HG03439 (cell line): ENCODE data around the gene DEFB132.
"Not testable (repeated sequence)": the region's sequence is repeated elsewhere in the genome, so short reads cannot be mapped to it uniquely, and the experiment has no call there.

Experiments
- ATAC-seq: cut with Tn5 transposase; IDR thresholded peaks from one replicate; pipeline ENCODE4 v1.9.1; 2021; ENCODE audit warnings: mild to moderate bottlenecking, moderate library complexity; ENCODE audit not compliant: unreplicated experiment

DEFB132 gene, protein sequence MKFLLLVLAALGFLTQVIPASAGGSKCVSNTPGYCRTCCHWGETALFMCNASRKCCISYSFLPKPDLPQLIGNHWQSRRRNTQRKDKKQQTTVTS

DNA sequence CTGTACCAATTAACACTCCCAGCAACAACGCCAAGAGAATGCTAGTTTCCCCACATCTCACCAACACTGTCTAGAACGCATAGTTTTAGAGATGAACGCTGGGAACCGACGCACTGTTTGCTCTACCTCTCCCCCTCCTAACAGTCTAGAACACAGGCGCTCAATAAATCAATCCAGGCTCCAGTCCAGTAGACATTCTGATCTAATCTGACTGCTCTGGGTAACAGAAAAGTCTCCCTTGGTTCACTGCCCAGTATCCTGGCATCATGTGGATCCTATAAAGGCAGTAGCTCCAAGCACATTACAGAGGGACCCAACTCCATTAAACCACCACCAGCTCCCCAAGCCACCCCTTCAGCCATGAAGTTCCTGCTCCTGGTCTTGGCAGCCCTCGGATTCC, at the start of gene DEFB132:
DEFB132 (plus strand) TSS at position 306 of the 400 bp plus-strand sequence; CDS start at position 361, 55 bp downstream.
- no peak for ATAC-seq

DNA sequence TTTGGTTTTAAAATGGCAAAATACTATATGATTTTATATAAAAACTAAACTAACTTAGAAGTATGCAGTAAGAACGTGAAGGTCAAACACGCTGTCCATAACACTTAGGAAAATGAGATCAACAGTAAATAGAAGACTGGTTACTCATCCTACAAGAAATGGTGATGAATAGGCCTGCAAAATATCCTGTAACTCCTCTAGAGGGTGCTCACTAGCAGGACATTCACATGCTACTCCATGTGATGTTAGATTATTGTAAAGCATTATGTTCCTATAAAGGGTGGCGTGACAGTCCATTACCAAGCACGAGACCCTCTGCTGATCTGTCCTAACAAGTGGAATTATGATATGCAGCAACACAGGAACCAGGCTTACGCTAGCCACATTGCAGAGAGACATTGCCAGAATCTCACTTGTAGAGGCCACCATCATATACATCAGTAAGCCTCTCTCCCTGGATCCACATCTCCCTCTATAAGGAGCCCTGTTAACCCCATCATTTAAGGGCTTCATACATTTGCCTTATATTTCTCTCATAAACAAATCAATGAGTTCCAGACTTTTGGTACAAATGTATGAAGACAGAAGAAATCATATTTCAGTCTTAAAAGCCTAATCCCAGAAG, 48.5 kb upstream of the DEFB132 start:
- ATAC-seq, result no peak

- no peak for ATAC-seq
Measured at GRCh38 chr20:210809-211502, 46.6 kb upstream of the DEFB132 start.

- ATAC-seq, result no peak
Measured at GRCh38 chr20:214383-214782, 43.1 kb upstream of the DEFB132 start.

- ATAC-seq, result no peak
Measured at GRCh38 chr20:215796-216195, 41.7 kb upstream of the DEFB132 start.

- no peak for ATAC-seq
Measured at GRCh38 chr20:217266-217665, 40.3 kb upstream of the DEFB132 start.

- ATAC-seq, result no peak
Measured at GRCh38 chr20:219290-220115, 38.0 kb upstream of the DEFB132 start.

- no peak for ATAC-seq
Measured at GRCh38 chr20:221258-221830, 36.2 kb upstream of the DEFB132 start.

DNA sequence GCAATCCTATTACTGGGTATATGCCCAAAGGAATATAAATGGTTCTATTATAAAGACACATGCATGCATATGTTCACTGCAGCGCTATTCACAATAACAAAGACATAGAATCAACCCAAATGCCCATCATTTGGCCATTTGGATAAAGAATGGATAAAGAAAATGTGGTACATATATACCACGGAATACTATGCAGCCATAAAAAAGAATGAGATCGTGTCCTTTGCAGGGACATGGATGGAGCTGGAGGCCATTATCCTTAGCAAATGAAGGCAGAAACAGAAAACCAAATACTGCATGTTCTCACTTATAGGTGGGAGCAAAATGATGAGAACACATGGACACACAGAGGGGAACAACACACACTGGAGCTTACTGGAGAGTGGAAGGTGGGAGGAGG, 31.6 kb upstream of the DEFB132 start:
- not testable (repeated sequence) for ATAC-seq

GRCh38 chr20:226958-227357, 30.6 kb upstream of the DEFB132 start, which contains the start of gene DEFB129:
DEFB129 (plus strand) TSS chr20:227258; CDS start chr20:227289, 31 bp downstream.
- ATAC-seq, result no peak

- no peak for ATAC-seq
Measured at GRCh38 chr20:227439-228105, 30.0 kb upstream of the DEFB132 start.

DNA sequence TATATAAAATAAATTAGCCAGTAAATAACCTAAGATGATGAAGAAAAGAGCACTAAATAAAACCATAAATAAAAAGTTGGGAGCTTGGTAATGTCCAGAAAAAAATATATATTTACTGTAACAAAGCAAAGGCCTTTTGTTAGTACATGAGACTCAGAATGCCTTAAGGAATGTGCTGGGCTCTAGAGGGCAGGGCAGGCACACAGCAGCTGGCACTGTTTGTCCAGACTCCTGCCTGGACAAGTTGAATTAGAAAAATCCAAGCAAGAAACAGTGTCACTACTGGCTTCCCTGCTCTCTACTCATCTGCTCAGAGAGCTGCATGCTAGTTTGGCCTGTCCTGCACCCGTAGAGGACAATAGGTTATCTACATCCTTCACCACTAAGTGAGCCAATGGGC, 21.6 kb upstream of the DEFB132 start:
- no peak for ATAC-seq

DNA sequence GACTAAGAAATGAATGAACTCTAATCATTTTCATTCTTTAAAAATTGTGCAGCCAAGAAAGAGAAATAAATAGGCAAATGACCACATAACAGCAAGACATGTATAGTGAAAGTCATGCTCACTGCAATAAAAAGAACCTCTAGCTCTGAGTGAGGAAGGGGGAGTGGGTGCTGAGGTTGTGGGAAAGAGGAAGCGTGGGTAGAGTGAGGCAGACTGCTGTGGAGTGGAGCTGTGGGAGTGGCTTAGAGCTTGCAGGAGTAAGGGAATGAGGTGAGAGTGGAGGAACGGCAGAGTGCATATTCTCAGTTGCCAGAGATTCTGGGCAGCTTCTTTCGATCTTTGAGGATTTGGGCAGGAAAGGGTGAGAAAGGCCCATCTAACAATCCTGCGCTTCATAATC, 20.0 kb upstream of the DEFB132 start:
- no peak for ATAC-seq

DNA sequence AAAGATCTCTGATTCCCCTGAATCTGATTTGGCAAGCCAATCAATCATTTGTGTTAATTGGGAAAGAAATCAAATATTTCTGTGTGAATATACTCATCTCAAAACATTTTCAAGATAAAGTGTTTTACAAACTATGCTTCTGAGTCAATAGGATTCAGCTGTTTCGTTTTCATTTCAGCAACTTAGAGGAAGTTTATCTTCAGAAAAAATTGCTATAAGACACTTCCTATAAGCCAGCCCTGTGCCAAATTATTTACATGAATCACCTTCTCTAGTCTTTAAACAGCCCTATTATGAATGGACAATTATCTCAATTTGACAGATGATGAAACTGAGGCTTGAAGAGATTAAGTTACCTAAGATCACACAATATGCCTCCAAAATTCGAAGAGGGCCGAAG, 19.6 kb upstream of the DEFB132 start:
- no peak for ATAC-seq

- no peak for ATAC-seq
Measured at GRCh38 chr20:242905-243304, 14.6 kb upstream of the DEFB132 start.

- no peak for ATAC-seq
Measured at GRCh38 chr20:251354-251753, 6.2 kb upstream of the DEFB132 start.

- ATAC-seq, result no peak
Measured at GRCh38 chr20:252801-253200, 4.7 kb upstream of the DEFB132 start.

GRCh38 chr20:253447-253846, 4.1 kb upstream of the DEFB132 start:
- ATAC-seq, result not testable (repeated sequence)

GRCh38 chr20:258269-258858, 840 bp downstream of the DEFB132 start:
- no peak for ATAC-seq

- no peak for ATAC-seq
Measured at GRCh38 chr20:258963-259362, 1.4 kb downstream of the DEFB132 start.
